Measurements from ENCODE around the gene MZB1.

DNA sequence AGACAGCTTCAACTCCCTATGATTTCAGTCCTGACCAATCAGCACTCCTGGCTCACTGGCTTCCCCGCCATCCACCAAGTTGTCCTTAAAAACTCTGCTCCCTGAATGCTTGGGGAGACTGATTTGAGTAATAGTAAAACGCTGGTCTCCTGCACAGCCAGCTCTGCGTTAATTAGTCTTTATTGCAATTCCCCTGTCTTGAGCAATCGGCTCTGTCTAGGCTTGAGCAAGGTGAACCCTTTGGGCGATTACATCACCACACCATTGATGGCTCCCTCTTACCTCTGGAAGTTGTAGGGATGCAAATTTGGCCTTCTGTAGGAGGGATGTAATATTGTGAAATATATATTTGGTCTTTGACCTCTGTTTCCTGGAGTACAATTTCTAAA is 3.7 kb downstream of the MZB1 start:
- TF ChIP-seq, protein P1, sequence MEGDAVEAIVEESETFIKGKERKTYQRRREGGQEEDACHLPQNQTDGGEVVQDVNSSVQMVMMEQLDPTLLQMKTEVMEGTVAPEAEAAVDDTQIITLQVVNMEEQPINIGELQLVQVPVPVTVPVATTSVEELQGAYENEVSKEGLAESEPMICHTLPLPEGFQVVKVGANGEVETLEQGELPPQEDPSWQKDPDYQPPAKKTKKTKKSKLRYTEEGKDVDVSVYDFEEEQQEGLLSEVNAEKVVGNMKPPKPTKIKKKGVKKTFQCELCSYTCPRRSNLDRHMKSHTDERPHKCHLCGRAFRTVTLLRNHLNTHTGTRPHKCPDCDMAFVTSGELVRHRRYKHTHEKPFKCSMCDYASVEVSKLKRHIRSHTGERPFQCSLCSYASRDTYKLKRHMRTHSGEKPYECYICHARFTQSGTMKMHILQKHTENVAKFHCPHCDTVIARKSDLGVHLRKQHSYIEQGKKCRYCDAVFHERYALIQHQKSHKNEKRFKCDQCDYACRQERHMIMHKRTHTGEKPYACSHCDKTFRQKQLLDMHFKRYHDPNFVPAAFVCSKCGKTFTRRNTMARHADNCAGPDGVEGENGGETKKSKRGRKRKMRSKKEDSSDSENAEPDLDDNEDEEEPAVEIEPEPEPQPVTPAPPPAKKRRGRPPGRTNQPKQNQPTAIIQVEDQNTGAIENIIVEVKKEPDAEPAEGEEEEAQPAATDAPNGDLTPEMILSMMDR (IDR thresholded peaks at IDR 0.05): no peak
- TF ChIP-seq, protein P2, sequence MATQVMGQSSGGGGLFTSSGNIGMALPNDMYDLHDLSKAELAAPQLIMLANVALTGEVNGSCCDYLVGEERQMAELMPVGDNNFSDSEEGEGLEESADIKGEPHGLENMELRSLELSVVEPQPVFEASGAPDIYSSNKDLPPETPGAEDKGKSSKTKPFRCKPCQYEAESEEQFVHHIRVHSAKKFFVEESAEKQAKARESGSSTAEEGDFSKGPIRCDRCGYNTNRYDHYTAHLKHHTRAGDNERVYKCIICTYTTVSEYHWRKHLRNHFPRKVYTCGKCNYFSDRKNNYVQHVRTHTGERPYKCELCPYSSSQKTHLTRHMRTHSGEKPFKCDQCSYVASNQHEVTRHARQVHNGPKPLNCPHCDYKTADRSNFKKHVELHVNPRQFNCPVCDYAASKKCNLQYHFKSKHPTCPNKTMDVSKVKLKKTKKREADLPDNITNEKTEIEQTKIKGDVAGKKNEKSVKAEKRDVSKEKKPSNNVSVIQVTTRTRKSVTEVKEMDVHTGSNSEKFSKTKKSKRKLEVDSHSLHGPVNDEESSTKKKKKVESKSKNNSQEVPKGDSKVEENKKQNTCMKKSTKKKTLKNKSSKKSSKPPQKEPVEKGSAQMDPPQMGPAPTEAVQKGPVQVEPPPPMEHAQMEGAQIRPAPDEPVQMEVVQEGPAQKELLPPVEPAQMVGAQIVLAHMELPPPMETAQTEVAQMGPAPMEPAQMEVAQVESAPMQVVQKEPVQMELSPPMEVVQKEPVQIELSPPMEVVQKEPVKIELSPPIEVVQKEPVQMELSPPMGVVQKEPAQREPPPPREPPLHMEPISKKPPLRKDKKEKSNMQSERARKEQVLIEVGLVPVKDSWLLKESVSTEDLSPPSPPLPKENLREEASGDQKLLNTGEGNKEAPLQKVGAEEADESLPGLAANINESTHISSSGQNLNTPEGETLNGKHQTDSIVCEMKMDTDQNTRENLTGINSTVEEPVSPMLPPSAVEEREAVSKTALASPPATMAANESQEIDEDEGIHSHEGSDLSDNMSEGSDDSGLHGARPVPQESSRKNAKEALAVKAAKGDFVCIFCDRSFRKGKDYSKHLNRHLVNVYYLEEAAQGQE (IDR thresholded peaks at IDR 0.05): no peak
- TF ChIP-seq POLR2A (IDR thresholded peaks at IDR 0.05; ENCODE audit: low read length) (no peak), BHLHE40 (IDR thresholded peaks at IDR 0.05; ENCODE audit: low read depth, low read length) (no peak), ZFP36 (IDR thresholded peaks at IDR 0.05; ENCODE audit: borderline replicate concordance, partially characterized antibody) (no peak), ZSCAN20 (CRISPR knock-in tag; IDR thresholded peaks at IDR 0.05) (no peak)
